Right cardiac atrium (tissue), 5 donors: ENCODE results near the gene GGNBP2. TPM values are rescaled to one million over a fixed set of nuclear protein-coding genes. Genes with fewer than 3 reads are reported as not detected.

Experiments used
- ATAC-seq, 2 donors: fragments of 200-7000 bp; cut with Tn5 transposase; one replicate each; pipeline versions ENCODE4 v1.8.0 to v1.9.1; 2020; ENCODE audit warnings: moderate library complexity in 2 of 2, mild to moderate bottlenecking in 1 of 2
- DNase-seq, 3 donors: peaks; one replicate each; pipeline ENCODE4 v3.0.0-alpha.2; 2020
- H3K27ac ChIP-seq: one replicate; pipeline ENCODE4 v1.5.1; 2013; ENCODE audit warnings: mild to moderate bottlenecking, low read length, control low read depth, moderate library complexity
- H3K27me3 ChIP-seq: one replicate; pipeline ENCODE4 v1.6.1; 2013; ENCODE audit not compliant: control insufficient read depth, insufficient read depth
- H3K4me1 ChIP-seq: one replicate; pipeline ENCODE4 v1.6.1; 2013; ENCODE audit warnings: low read length; ENCODE audit not compliant: control insufficient read depth, insufficient read depth
- H3K4me3 ChIP-seq: one replicate; pipeline ENCODE4 v1.5.1; 2013; ENCODE audit warnings: low read length, control low read depth
- H3K9me3 ChIP-seq: one replicate; pipeline ENCODE4 v1.6.1; 2013; ENCODE audit warnings: low read length; ENCODE audit not compliant: control insufficient read depth
- WGBS: extraction: QIAGEN DNeasy Blood & Tissue Kit; methylation state at CpG from one replicate; pipeline ENCODE4 v1.1.7; 2013; 5-methylcytosine and 5-hydroxymethylcytosine counted together
- intact Hi-C, 4 donors: fragments of 100-400 bp; cut with DNase I; formaldehyde crosslinking; loops; one replicate each; pipeline versions ENCODE4 v1.11.0 to v1.14.0; 2022 to 2023
- polyA plus RNA-seq: library from polyadenylated mRNA; stranded (reverse); fragments of 200-250 nt; gene quantifications from one replicate; pipeline ENCODE4 v1.2.3, GENCODE V29; 2013
- total RNA-seq, 4 donors: library from RNA; stranded (reverse); fragmentation: NEBNext Ultra II Directional; extraction: Animal tissue kit (Norgen Biotek cat#: 25700); gene quantifications; one replicate each; pipeline ENCODE4 v1.2.1, GENCODE V29; 2021
- donor health status: healthy with polysubstance abuse.
- donor health status: DM: no; HTN: yes; CAD: no.
- donor health status: DM: no; HTN: no; CAD: no.
- donor health status: DM: no; HTN: yes; CAD: no; lungs with severe emphysema.
- donor health status: DM: yes; HTN: yes; CAD: no.

Gene GGNBP2
- total and polyA plus RNA-seq, 5 donors = 36.2 to 51.6 (median 45.5) TPM

DNA sequence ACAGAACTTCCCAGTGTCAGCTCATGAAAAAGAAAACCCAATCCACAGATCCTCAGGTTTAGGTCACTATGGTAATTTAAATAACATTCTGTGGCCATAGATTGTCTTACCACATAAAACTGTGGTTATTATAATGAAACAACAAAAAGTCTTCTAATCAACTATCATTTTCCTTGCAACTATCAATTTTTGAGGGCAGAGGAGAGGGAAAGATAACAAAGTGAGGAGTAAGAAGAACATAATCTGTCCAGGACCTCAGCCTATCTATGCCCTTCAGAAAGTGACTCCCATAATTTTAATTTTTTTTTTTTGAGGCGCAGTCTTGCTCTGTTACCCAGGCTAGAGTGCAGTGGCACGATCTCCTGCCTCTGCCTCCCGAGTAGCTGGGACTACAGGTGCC is 4.0 kb upstream of the GGNBP2 start:
- ATAC-seq (no peak), DNase-seq (no peak)
- Histone ChIP-seq H3K27ac (no peak overlapping the region), H3K27me3 (no peaks in the 10 kb centered on the region), H3K4me3 (no peak overlapping the region), H3K4me1 (no peaks in the 10 kb centered on the region), H3K9me3 (no peaks in the 10 kb centered on the region)
- intact Hi-C loops = no loop called here
- WGBS = 97% methylated on average over 3 of the region's 3 CpGs

DNA sequence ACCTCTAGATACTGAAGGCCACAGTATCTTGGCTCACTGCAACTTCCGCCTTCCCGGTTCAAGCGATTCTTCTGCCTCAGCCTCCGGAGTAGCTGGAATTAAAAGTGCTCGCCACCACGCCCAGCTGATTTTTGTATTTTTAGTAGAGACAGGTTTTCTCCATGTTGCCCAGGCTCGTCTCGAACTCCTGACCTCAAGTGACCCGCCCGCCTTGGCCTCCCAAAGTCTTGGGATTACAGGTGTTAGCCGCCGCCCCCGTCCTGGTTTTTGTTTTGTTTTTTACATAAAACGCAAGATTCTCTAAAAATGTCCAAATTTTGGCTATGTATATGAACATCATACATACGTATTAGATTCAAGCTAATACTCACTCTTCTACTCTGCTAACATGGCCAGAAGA is 2.0 kb upstream of the GGNBP2 start:
- intact Hi-C loops = no loop called here
- WGBS = 96% methylated on average over 15 of the region's 15 CpGs
- DNase-seq (no peak), ATAC-seq (no peak)
- H3K4me1 ChIP-seq = no peaks in the 10 kb centered on the region
- no peak overlapping the region for H3K27ac ChIP-seq
- no peaks in the 10 kb centered on the region for H3K27me3 ChIP-seq
- no peaks in the 10 kb centered on the region for H3K9me3 ChIP-seq
- H3K4me3 ChIP-seq = no peak overlapping the region

DNA sequence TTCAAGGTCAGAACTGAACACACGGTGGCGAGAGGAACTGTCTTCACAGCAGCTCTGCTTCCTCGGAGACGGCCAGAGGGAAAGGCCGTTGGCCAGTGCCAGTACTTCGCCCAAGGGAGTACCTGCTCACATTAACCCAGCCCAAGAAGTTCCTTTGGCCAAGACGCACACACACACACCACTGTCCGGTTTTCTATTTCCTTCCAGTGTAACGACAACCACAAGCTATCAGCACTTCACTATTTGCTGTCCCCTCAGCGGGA is 744 bp upstream of the GGNBP2 start:
- intact Hi-C loops = no loop called here
- ATAC-seq (peak; percentile 0 to 15), DNase-seq (peak in 2 of 3 donors; percentile 26 to 65)
- WGBS = under 1% methylated on average over 10 of the region's 10 CpGs
- Histone ChIP-seq H3K9me3 (no peaks in the 10 kb centered on the region), H3K27me3 (no peaks in the 10 kb centered on the region), H3K27ac (peak overlapping the region; percentile 84), H3K4me3 (peak overlapping the region; percentile 78), H3K4me1 (no peaks in the 10 kb centered on the region)

DNA sequence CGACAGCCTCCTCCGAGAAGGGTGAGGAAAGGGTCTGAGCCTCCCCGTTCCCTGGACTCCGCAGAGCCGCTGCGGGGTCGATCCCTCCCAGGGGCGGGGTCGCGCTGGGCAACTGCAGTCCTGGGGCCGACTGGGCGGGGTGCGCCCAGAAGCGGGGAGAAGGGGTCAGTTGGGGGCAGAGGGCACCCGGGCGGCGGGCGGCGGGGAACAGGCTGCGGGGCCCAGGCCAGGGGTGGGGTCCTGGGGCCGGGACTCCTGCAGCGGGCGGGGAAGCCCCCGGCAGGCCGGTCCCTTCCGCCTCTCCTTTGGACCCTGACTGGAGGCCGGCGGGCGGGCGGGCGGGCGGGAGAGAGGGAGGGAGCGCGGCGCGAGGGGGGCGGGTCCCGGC is 352 bp downstream of the GGNBP2 start:
- intact Hi-C loops = no loop called here
- DNase-seq = no peak

DNA sequence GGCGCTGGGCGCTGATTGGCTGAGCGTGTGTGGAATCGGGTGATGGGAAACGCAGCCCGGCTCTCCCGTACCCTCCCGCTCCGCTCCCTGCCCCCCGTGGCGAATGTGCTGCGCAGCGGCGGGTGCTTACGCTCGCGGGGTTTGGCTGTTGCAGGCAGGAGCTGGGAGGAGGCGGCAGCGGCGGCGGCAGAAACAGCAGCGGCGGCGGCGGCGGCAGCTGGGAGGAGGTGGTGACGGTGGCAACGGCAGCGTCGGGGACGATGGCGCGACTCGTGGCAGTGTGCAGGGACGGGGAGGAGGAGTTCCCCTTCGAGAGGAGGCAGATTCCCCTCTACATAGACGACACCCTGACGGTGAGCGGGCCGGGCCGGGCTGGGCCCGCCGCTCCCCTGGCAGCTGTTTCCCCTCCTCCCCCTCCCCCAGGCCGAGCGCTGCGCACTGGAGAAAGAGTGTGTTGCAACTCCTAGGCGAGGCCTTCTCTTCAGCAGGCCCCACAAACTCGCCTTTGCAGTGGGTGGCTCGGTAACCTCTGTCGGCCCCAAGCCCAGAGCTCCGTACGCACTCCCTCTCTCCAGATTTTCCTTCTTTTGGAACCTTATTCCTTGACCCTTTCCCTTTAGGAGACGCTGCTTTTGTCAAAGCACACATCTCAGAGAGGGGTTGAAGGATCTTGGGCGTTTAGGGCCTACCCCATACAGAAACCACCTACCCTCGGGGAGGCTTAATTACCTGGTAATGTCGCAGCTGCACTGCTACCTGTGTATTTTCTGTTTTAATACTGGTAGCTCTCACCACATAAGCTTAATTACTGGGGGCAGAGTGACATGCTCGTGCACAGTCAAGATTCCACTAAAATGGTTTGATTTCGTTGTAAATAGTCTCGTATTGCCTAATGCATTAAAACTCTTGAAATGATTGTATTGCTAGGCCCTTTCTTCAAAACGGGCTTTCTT is 1.0 kb downstream of the GGNBP2 start:
- ATAC-seq = peak; percentile 93 to 95
- intact Hi-C loops = no loop called here
- under 1% methylated on average over 60 of the region's 60 CpGs for WGBS

More for the DNA sequence above, 352 bp downstream of the GGNBP2 start:
- Histone ChIP-seq H3K9me3 (no peaks in the 10 kb centered on the region), H3K27me3 (no peaks in the 10 kb centered on the region), H3K27ac (peak overlapping the region; percentile 97), H3K4me1 (no peaks in the 10 kb centered on the region), H3K4me3 (peak overlapping the region; percentile 78)
- peak; percentile 61 to 73 for ATAC-seq
- WGBS = under 1% methylated on average over 32 of the region's 38 CpGs

DNA sequence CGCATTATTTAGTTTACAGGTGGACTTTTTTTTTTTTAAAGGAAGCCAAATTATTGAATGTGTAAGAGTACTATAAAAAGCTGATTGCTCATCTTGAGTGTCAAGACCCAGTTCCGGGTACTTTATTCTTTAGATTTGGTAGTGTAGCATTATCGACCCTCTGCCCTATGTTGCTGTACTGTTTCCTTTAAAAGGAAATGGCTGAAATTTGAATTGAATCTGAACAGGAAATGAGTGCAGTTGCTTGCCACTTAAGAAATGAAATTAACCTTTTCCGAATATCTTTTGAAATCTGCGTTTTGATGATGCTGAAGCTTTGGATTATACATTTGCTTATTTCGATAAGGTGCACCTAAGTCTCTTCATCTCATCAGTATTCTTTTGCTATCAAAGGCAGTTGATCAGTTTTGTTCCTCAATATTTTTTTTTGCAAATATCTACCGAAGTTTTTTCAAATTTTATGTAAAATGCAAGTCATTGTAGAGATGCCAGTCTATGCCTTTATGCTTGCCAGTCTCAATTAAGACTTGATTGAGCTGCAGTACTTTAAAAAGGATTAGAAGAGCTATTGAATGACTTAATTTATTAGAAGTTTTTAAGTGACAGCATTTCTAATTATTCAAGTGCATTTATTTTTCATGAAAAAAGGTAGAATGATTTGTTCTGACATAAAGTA is 1.8 kb downstream of the GGNBP2 start:
- Histone ChIP-seq H3K4me1 (no peaks in the 10 kb centered on the region), H3K4me3 (peak overlapping the region; percentile 78)
- intact Hi-C loops = no loop called here

More for the DNA sequence above, 1.0 kb downstream of the GGNBP2 start:
- peak overlapping the region; percentile 66 for H3K27ac ChIP-seq
- no peaks in the 10 kb centered on the region for H3K4me1 ChIP-seq
- H3K4me3 ChIP-seq = peak overlapping the region; percentile 78
- H3K27me3 ChIP-seq = no peaks in the 10 kb centered on the region
- H3K9me3 ChIP-seq = no peaks in the 10 kb centered on the region
- peak; percentile 97 to 99 (median 98) for DNase-seq

DNA sequence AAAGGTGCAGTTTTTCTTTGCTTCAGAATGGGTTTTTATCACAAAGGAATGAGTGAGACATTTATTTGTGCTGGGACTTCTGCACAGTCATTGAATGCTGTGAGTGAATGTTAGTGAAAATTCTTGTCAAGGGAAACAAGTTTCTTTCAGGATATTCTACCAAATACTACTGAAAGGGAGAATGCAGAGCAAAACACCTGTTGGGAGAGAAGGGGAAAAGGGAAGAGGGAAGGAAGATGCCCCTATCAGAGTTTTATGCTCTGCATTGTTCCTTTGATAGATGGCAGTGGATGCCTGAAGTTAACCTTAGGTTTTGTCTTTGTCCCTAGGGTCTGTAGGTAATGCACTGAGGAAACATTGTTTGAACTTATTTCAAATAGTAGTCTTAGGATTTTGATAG is 3.1 kb downstream of the GGNBP2 start:
- no peak for DNase-seq
- ATAC-seq = no peak
- intact Hi-C loops = no loop called here
- Histone ChIP-seq H3K4me3 (no peak overlapping the region), H3K9me3 (no peaks in the 10 kb centered on the region), H3K27ac (no peak overlapping the region), H3K4me1 (no peaks in the 10 kb centered on the region), H3K27me3 (no peaks in the 10 kb centered on the region)

More for the DNA sequence above, 1.8 kb downstream of the GGNBP2 start:
- no peak for DNase-seq
- ATAC-seq = no peak
- Histone ChIP-seq H3K9me3 (no peaks in the 10 kb centered on the region), H3K27ac (no peak overlapping the region), H3K27me3 (no peaks in the 10 kb centered on the region)
- 16% methylated on average over 7 of the region's 7 CpGs for WGBS

DNA sequence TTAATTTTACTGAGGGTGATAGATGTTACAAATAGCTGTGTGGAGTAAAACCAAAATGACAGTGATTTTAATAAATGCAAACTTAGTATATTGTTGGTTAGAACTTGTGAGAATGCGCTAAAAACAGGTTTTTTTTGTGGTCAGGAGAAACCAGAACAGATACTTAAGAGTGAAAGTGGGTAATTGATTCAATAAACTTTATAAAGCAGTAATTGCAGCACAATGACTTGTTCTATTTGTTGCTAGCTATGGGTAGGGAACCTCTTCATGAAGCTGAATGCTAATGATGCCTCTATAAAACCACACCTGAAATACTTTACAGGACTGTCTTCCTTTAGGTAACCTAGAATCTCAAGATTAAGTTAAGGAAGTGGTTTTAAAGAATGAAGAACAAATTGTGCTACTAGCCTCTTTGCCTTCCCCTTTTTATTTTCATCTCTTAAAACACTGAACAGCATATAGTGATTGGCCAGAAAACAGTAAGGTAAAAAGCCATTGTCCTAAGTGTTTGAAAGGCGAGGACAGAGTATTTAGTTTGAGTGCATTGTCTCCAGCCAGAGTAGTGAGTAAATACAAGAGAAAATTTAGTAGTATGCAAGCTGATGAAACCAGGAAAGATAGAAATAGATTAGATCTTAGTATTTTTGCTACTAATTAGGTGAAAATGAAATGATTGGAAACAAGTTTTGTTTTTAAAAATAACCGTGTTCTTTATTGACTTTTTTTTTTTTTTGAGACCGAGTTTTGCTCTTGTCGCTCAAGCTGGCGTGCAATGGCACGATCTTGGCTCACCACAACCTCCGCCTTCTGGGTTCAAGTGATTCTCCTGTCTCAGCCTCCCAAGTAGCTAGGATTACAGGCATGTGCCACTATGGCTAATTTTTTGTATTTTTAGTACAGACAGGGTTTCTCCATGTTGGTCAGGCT is 6.0 kb downstream of the GGNBP2 start:
- intact Hi-C loops = no loop called here
- Histone ChIP-seq H3K4me3 (no peak overlapping the region), H3K27ac (no peak overlapping the region), H3K4me1 (no peaks in the 10 kb centered on the region), H3K9me3 (no peaks in the 10 kb centered on the region), H3K27me3 (no peaks in the 10 kb centered on the region)
- ATAC-seq (no peak), DNase-seq (no peak)
- 89% methylated on average over 8 of the region's 8 CpGs for WGBS

DNA sequence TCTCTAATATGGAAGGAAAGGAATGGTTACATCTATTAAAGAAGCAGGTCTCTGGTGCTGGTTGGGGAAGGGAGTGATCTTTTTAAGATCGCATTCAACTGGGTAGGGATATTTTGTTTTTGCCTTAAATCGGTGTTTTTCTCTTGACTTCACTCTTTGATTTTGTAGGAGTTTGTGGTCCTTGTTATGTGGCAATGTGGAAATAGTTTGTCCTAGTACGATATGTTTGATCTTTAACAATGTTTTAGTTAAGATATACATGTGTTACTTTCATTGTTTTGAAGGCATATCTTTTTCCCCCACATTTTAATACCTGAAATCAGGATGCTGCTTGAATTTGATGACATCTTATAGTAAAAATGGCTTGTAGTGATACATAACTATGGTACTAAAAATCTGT is 8.7 kb downstream of the GGNBP2 start:
- WGBS = 91% methylated on average over 3 of the region's 3 CpGs
- intact Hi-C loops = no loop called here
- ATAC-seq = no peak
- no peak for DNase-seq
- Histone ChIP-seq H3K9me3 (no peaks in the 10 kb centered on the region), H3K4me3 (no peak overlapping the region), H3K27ac (no peak overlapping the region), H3K4me1 (no peaks in the 10 kb centered on the region), H3K27me3 (no peaks in the 10 kb centered on the region)

DNA sequence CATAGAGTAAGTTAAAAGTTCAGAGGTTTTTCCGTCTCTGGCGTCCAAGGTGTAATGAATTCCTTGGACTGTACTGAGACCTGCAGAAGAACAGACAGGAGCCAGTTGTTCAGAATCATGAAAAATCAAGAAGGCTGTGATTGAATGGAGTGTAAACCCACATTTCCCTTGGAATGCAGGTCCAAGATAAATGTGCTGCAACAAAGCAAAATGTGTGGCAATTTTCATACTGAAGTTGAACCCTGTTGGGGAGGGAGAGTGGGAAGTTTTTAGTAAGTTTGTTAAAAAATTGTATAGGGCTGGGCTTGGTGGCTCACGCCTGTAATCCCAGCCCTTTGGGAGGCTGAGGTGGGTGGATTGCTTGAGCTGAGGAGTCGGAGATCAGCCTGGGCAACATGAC is 21.4 kb downstream of the GGNBP2 start:
- H3K4me3 ChIP-seq = no peak overlapping the region
- H3K27ac ChIP-seq = no peak overlapping the region
- no peak for ATAC-seq
- no peak for DNase-seq
- H3K27me3 ChIP-seq = no peaks in the 10 kb centered on the region
- no peaks in the 10 kb centered on the region for H3K9me3 ChIP-seq
- intact Hi-C loops = no loop called here
- no peaks in the 10 kb centered on the region for H3K4me1 ChIP-seq
- WGBS = 93% methylated on average over 4 of the region's 4 CpGs

DNA sequence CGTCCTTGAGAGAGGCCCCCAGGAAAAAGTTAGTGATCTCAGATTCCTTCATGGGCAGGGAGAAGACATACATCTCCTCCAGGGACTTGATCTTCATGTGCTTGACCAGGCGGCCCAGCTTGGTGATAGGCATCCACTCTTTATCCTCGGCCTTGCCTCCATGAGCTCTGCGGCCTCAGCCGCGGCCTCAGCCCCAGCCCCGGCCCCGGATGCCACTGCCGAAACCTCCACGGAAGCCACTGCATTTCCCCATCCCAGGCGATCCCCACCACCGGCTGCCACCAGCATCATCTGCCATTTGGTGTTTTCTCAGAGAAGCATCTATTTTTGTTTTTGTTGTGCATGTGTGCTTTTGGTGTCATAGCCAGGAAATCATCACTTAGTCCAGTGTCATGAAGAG is 30.3 kb downstream of the GGNBP2 start:
- intact Hi-C loops = no loop called here
- Histone ChIP-seq H3K4me3 (no peak overlapping the region), H3K27me3 (no peaks in the 10 kb centered on the region), H3K27ac (no peak overlapping the region), H3K9me3 (no peaks in the 10 kb centered on the region), H3K4me1 (no peaks in the 10 kb centered on the region)
- ATAC-seq = no peak
- DNase-seq = no peak
- WGBS = 93% methylated on average over 12 of the region's 12 CpGs
